Inflammatory macrophage treated with lipopolysaccharide for 1 hour (primary cell): ENCODE results near the gene BPIFB6.

Experiments
- DNase-seq, 2 donors: peaks; one replicate each; pipeline ENCODE4 v3.0.0-alpha.2; 2020 to 2022

The BPIFB6 gene

DNA sequence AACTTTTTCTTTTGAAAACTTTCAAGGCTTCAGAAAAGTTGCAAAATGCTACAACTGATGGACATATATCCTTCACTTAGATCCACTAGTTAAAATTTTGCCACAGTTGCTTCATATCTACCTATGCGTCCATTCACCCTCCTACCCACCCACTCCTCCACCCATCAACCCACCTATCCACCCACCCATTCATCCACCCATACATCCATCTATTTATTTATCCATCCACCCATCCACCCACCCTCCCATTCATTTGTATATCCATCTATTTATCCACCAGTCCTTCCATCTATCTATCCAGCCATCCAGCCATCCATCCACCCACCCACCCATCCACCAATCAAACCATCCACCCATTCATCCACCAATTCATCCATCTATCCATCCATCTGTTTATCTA lies 61.6 kb downstream of the BPIFB6 start:
- DNase-seq: no peak

DNA sequence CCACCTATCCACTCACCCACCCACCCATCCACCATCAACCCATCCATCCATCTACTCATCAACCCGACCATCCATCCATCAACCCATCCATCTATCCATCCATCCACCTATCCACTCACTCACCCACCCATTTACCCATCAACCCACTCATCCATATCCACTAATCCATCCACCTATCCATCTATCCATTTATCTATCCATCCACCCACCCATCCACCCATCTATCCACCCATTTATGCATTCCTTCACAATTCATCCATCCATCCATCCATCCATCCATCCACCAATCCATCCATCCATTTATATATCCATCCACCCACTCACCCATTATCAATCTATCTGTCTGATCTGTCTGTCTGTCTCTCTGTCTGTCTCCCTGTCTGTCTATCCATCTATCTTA lies 62.1 kb downstream of the BPIFB6 start:
- DNase-seq: no peak
